ENCODE results near the gene CCDC182. TPM values are rescaled to one million over a fixed set of nuclear protein-coding genes. Genes with fewer than 3 reads are reported as not detected.

Gene CCDC182
- total RNA-seq (not detected), polyA plus RNA-seq (ENCODE audit: insufficient read length in 2 of 2) (not detected)
- long read RNA-seq, donor 1: 0 reads
- long read RNA-seq, donor 2: 0 reads
- long read RNA-seq, donor 3: 0 reads
- long read RNA-seq, donor 4: 0 reads

- peaks cover 2% of the 10 kb centered on the region for H3K4me1 ChIP-seq (ENCODE audit: control insufficient read depth, insufficient read depth, low read length)
- no peak for DNase-seq (ENCODE audit: low read depth in 4 of 6, low spot score in 6 of 6)
- no peak within 1 kb of the TSS for H3K4me3 ChIP-seq (ENCODE audit: low read depth, low read length)
- WGBS (ENCODE audit: insufficient coverage): 83% methylated on average over 1 of the region's 4 CpGs
- H3K9me3 ChIP-seq (ENCODE audit: control insufficient read depth, insufficient read depth, low read length): no peaks in the 10 kb centered on the region
- H3K36me3 ChIP-seq (ENCODE audit: control insufficient read depth, insufficient read depth, low read length): no peaks in the 10 kb centered on the region
- H3K27ac ChIP-seq (ENCODE audit: low read depth, low read length): no peak within 1 kb of the TSS
- H3K27me3 ChIP-seq (ENCODE audit: control insufficient read depth, insufficient read depth, low read length): no peaks in the 10 kb centered on the region
Measured at GRCh38 chr17:57745242-57745641, at the start of gene CCDC182. Gene CCDC182 (minus strand): TSS chr17:57745299. CDS start chr17:57745272, 27 bp downstream.

GRCh38 chr17:57794841-57795240 is 49.7 kb upstream of the CCDC182 start:
- Histone ChIP-seq H3K36me3 (ENCODE audit: control insufficient read depth, insufficient read depth, low read length) (no peaks in the 10 kb centered on the region), H3K27ac (ENCODE audit: low read depth, low read length) (no peak overlapping the region), H3K9me3 (ENCODE audit: control insufficient read depth, insufficient read depth, low read length) (no peaks in the 10 kb centered on the region), H3K27me3 (ENCODE audit: control insufficient read depth, insufficient read depth, low read length) (no peaks in the 10 kb centered on the region), H3K4me3 (ENCODE audit: low read depth, low read length) (no peak overlapping the region), H3K4me1 (ENCODE audit: control insufficient read depth, insufficient read depth, low read length) (no peaks in the 10 kb centered on the region)
- DNase-seq (ENCODE audit: low read depth in 4 of 6, low spot score in 6 of 6): no peak
- WGBS (ENCODE audit: insufficient coverage): no CpG with 5 or more reads among the region's 2 CpGs

DNA sequence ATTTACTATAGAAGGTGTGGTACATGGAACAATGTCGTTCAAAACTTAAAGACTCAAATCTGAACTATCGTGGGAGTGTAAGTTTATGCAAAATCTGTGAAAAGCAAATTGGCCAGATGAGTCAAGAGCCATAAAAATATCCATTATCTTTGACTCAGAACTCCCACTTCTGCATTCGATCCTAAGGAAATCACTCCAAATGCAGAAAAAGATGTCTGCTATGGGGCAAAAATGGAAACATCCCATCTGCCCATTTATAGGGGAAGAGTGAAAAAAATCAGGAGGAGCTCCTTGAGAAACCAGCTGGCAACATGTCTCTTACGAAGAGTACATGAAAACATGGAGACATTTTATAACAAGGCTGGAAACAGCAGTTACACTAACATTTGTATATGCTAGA is 43.6 kb upstream of the CCDC182 start:
- H3K27me3 ChIP-seq (ENCODE audit: control insufficient read depth, insufficient read depth, low read length): no peaks in the 10 kb centered on the region
- no peaks in the 10 kb centered on the region for H3K9me3 ChIP-seq (ENCODE audit: control insufficient read depth, insufficient read depth, low read length)
- no peaks in the 10 kb centered on the region for H3K36me3 ChIP-seq (ENCODE audit: control insufficient read depth, insufficient read depth, low read length)
- no CpG with 5 or more reads among the region's 4 CpGs for WGBS (ENCODE audit: insufficient coverage)
- DNase-seq (ENCODE audit: low read depth in 4 of 6, low spot score in 6 of 6): peak in 2 of 6 donors; percentile 17 to 70
- H3K4me1 ChIP-seq (ENCODE audit: control insufficient read depth, insufficient read depth, low read length): no peaks in the 10 kb centered on the region
- H3K4me3 ChIP-seq (ENCODE audit: low read depth, low read length): no peak overlapping the region
- H3K27ac ChIP-seq (ENCODE audit: low read depth, low read length): no peak overlapping the region

- Histone ChIP-seq H3K27me3 (ENCODE audit: control insufficient read depth, insufficient read depth, low read length) (no peaks in the 10 kb centered on the region), H3K36me3 (ENCODE audit: control insufficient read depth, insufficient read depth, low read length) (no peaks in the 10 kb centered on the region), H3K4me1 (ENCODE audit: control insufficient read depth, insufficient read depth, low read length) (peaks cover 18% of the 10 kb centered on the region), H3K27ac (ENCODE audit: low read depth, low read length) (no peak overlapping the region), H3K4me3 (ENCODE audit: low read depth, low read length) (no peak overlapping the region), H3K9me3 (ENCODE audit: control insufficient read depth, insufficient read depth, low read length) (no peaks in the 10 kb centered on the region)
- DNase-seq (ENCODE audit: low read depth in 4 of 6, low spot score in 6 of 6): no peak
- WGBS (ENCODE audit: insufficient coverage): 86% methylated on average over 6 of the region's 7 CpGs
Measured at GRCh38 chr17:57785022-57785421, 39.9 kb upstream of the CCDC182 start.

DNA sequence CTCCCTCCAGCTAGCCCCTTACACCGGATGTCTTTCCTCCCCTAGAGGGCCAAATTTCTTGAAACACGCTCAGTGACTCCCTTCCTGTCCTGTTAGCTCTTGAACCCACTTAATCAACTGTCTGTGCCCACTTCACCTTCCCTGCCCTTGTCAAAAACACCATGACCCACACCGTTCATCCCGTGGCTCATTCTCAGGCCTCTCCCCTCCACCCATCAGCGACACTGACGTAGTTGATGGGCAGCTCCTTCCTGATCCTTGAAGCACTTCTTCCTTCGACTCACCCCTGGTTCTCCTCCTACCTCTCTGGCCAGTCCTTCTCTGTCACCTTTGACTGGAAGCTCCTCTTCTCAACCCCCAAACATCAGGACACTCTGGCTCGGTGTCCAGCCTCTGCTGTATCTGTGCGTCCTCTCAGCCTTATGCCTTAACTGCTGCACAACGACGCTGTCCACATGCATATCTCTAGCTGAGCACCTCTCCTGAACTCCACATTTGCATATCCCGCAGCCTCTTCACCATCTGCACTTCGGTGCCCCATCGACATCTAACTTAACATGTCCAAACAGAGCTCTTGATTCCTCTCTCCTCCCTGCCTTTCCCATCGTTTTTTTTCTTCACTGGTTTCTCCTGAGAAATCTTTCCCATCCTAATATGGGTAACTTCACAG is 39.3 kb upstream of the CCDC182 start:
- no peak overlapping the region for H3K27ac ChIP-seq (ENCODE audit: low read depth, low read length)
- 88% methylated on average over 15 of the region's 15 CpGs for WGBS (ENCODE audit: insufficient coverage)
- no peak for DNase-seq (ENCODE audit: low read depth in 4 of 6, low spot score in 6 of 6)
- H3K27me3 ChIP-seq (ENCODE audit: control insufficient read depth, insufficient read depth, low read length): no peaks in the 10 kb centered on the region
- H3K4me3 ChIP-seq (ENCODE audit: low read depth, low read length): no peak overlapping the region
- no peaks in the 10 kb centered on the region for H3K9me3 ChIP-seq (ENCODE audit: control insufficient read depth, insufficient read depth, low read length)
- peaks cover 18% of the 10 kb centered on the region for H3K4me1 ChIP-seq (ENCODE audit: control insufficient read depth, insufficient read depth, low read length)
- no peaks in the 10 kb centered on the region for H3K36me3 ChIP-seq (ENCODE audit: control insufficient read depth, insufficient read depth, low read length)

DNA sequence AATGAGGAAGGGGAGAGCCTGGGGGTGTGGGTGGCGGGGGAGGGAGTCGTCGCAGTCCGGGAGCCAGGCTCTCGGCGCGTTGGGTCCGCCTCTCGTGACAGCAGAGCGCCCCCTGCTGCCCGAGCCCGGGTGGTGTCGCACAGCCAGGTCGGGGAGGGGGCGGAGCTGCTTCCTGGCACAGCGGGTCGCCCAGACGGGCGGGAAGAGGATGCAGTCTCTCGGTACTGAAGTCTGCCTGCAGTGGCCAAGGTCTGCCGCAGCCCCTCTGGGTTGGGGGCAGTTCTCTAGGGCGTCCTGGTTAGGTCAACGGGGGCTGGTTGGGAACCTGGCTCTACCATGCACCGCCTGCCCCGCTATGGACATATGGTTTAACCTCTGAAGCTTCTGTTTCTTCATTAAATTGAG is 38.2 kb upstream of the CCDC182 start:
- H3K9me3 ChIP-seq (ENCODE audit: control insufficient read depth, insufficient read depth, low read length): no peaks in the 10 kb centered on the region
- no peaks in the 10 kb centered on the region for H3K36me3 ChIP-seq (ENCODE audit: control insufficient read depth, insufficient read depth, low read length)
- H3K27me3 ChIP-seq (ENCODE audit: control insufficient read depth, insufficient read depth, low read length): no peaks in the 10 kb centered on the region
- WGBS (ENCODE audit: insufficient coverage): 7% methylated on average over 25 of the region's 25 CpGs
- peak overlapping the region; percentile 9 for H3K4me3 ChIP-seq (ENCODE audit: low read depth, low read length)
- DNase-seq (ENCODE audit: low read depth in 4 of 6, low spot score in 6 of 6): peak; percentile 33 to 91 (median 54)
- H3K27ac ChIP-seq (ENCODE audit: low read depth, low read length): no peak overlapping the region
- H3K4me1 ChIP-seq (ENCODE audit: control insufficient read depth, insufficient read depth, low read length): peaks cover 18% of the 10 kb centered on the region

DNA sequence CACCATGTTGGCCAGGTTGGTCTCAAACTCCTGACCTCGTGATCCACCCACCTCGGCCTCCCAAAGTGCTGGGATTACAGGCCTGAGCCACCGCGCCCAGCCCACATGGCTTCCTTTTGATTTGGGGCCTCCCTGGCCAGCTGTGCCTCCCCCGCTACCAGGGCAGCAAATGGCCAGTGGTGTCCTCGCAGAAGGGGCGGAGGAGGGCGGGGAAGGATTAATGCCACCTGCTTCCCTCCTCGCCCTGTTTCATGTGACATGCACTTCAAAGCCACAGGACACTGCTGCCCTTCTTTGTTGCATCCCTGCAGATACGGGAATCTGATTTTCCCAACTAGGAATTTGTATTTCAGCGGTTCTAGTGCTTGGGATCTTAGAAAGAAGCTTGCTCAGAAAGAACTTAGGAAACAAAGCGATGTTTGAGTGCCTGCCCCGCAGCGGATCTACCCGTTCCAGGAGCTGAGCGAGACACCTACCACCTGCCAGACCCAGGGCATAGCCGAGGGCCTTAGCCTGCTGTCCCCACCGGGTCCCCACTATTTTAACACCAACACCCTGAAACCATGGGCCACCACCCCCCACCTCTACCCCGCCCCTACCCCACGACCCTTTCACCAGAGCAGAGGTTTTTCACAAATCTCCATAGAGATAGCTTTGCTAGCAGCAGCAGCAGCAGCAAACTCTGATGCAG is 37.7 kb upstream of the CCDC182 start:
- peak in 1 of 6 donors; percentile 24 for DNase-seq (ENCODE audit: low read depth in 4 of 6, low spot score in 6 of 6)
- H3K27me3 ChIP-seq (ENCODE audit: control insufficient read depth, insufficient read depth, low read length): no peaks in the 10 kb centered on the region
- no peaks in the 10 kb centered on the region for H3K36me3 ChIP-seq (ENCODE audit: control insufficient read depth, insufficient read depth, low read length)
- H3K4me1 ChIP-seq (ENCODE audit: control insufficient read depth, insufficient read depth, low read length): peaks cover 18% of the 10 kb centered on the region
- peak overlapping the region; percentile 9 for H3K4me3 ChIP-seq (ENCODE audit: low read depth, low read length)
- WGBS (ENCODE audit: insufficient coverage): 57% methylated on average over 15 of the region's 20 CpGs
- no peaks in the 10 kb centered on the region for H3K9me3 ChIP-seq (ENCODE audit: control insufficient read depth, insufficient read depth, low read length)
- no peak overlapping the region for H3K27ac ChIP-seq (ENCODE audit: low read depth, low read length)

GRCh38 chr17:57782062-57782490 is 37.0 kb upstream of the CCDC182 start:
- 58% methylated on average over 5 of the region's 6 CpGs for WGBS (ENCODE audit: insufficient coverage)

DNA sequence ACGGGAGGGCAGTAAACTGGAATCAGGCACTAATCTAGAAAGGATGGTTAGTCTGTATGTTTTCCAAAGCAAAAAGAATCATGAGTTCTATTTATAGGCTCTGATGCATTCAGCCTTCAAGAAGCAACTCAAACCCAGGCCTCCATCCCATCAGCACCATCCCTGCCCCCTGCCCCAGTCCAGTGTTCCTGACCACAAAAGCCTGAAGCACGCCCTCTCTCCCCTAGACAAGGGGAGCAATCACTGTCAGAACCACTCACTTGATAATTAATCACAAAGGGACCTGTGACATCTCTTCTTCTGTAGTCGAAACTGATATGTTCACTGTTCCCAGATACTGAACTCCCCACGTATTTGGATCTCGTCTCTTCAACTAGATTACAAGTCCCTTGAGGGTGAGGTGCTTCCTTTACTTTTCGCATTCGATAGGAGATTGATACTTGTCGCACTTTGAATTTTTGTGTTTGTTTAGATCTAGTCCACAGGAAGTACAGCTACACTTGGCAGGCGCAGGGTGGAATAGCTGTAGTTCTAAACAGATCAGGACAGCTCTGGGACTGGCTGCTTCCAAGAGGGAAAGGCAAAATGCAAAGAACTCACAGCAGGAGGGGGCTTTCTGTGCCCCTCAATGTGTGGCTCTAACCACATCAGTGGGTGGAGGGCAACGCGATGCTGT is 36.4 kb upstream of the CCDC182 start:
- DNase-seq (ENCODE audit: low read depth in 4 of 6, low spot score in 6 of 6): no peak
- H3K4me1 ChIP-seq (ENCODE audit: control insufficient read depth, insufficient read depth, low read length): peaks cover 18% of the 10 kb centered on the region
- H3K27ac ChIP-seq (ENCODE audit: low read depth, low read length): no peak overlapping the region
- H3K9me3 ChIP-seq (ENCODE audit: control insufficient read depth, insufficient read depth, low read length): no peaks in the 10 kb centered on the region
- no peak overlapping the region for H3K4me3 ChIP-seq (ENCODE audit: low read depth, low read length)
- 81% methylated on average over 5 of the region's 11 CpGs for WGBS (ENCODE audit: insufficient coverage)
- no peaks in the 10 kb centered on the region for H3K27me3 ChIP-seq (ENCODE audit: control insufficient read depth, insufficient read depth, low read length)
- H3K36me3 ChIP-seq (ENCODE audit: control insufficient read depth, insufficient read depth, low read length): no peaks in the 10 kb centered on the region

More at GRCh38 chr17:57782062-57782490, 37.0 kb upstream of the CCDC182 start:
- Histone ChIP-seq H3K27me3 (ENCODE audit: control insufficient read depth, insufficient read depth, low read length) (no peaks in the 10 kb centered on the region), H3K4me1 (ENCODE audit: control insufficient read depth, insufficient read depth, low read length) (peaks cover 18% of the 10 kb centered on the region), H3K9me3 (ENCODE audit: control insufficient read depth, insufficient read depth, low read length) (no peaks in the 10 kb centered on the region), H3K36me3 (ENCODE audit: control insufficient read depth, insufficient read depth, low read length) (no peaks in the 10 kb centered on the region), H3K27ac (ENCODE audit: low read depth, low read length) (no peak overlapping the region), H3K4me3 (ENCODE audit: low read depth, low read length) (no peak overlapping the region)
- no peak for DNase-seq (ENCODE audit: low read depth in 4 of 6, low spot score in 6 of 6)

Measured in spinal cord (tissue), 10 donors.